Measurements from ENCODE around the gene PELI2. TPM values are rescaled to one million over a fixed set of nuclear protein-coding genes. Genes with fewer than 3 reads are reported as not detected.

Gene PELI2
- total RNA-seq, 1 donor from 2014 or later, result 44.0 TPM

GRCh38 chr14:56212521-56212920 lies 94.3 kb downstream of the PELI2 start:
- intact Hi-C loops (cut with DNase I), result no loop called here
- ATAC-seq (no peak), DNase-seq (ENCODE audit: low spot score) (no peak)

GRCh38 chr14:56213306-56213705 lies 95.1 kb downstream of the PELI2 start:
- intact Hi-C loops (cut with DNase I), result no loop called here
- DNase-seq (ENCODE audit: low spot score), result no peak
- no peak for ATAC-seq

GRCh38 chr14:56215180-56215579 lies 97.0 kb downstream of the PELI2 start:
- ATAC-seq (no peak), DNase-seq (ENCODE audit: low spot score) (no peak)
- intact Hi-C loops (cut with DNase I), result no loop called here

- intact Hi-C loops (cut with DNase I), result no loop called here
- DNase-seq (ENCODE audit: low spot score) (peak; percentile 82), ATAC-seq (no peak)
Observed at GRCh38 chr14:56216626-56217379, 98.6 kb downstream of the PELI2 start.

GRCh38 chr14:56217380-56218045 lies 99.3 kb downstream of the PELI2 start:
- ATAC-seq, result no peak
- intact Hi-C loops (cut with DNase I), result no loop called here

GRCh38 chr14:56219666-56220413 lies 101.6 kb downstream of the PELI2 start:
- DNase-seq (ENCODE audit: low spot score) (no peak), ATAC-seq (peak; percentile 60)
- intact Hi-C loops (cut with DNase I), result no loop called here

More at GRCh38 chr14:56217380-56218045, 99.3 kb downstream of the PELI2 start:
- no peak for DNase-seq (ENCODE audit: low spot score)

GRCh38 chr14:56221382-56222128 lies 103.3 kb downstream of the PELI2 start:
- no peak for DNase-seq (ENCODE audit: low spot score)
- intact Hi-C loops (cut with DNase I), result no loop called here
- peak; percentile 6 for ATAC-seq

- ATAC-seq (no peak), DNase-seq (ENCODE audit: low spot score) (no peak)
- intact Hi-C loops (cut with DNase I), result no loop called here
Observed at GRCh38 chr14:56224229-56224628, 106.0 kb downstream of the PELI2 start.

- DNase-seq (ENCODE audit: low spot score) (no peak), ATAC-seq (peak; percentile 39)
- intact Hi-C loops (cut with DNase I), result no loop called here
Observed at GRCh38 chr14:56224691-56225681, 106.8 kb downstream of the PELI2 start.

GRCh38 chr14:56235388-56235787 lies 117.2 kb downstream of the PELI2 start:
- intact Hi-C loops (cut with DNase I), result no loop called here
- DNase-seq (ENCODE audit: low spot score), result no peak
- no peak for ATAC-seq

- no peak for ATAC-seq
- intact Hi-C loops (cut with DNase I), result no loop called here
Observed at GRCh38 chr14:56237398-56237797, 119.2 kb downstream of the PELI2 start.

GRCh38 chr14:56241461-56241860 lies 123.2 kb downstream of the PELI2 start:
- ATAC-seq, result no peak
- DNase-seq (ENCODE audit: low spot score), result no peak
- intact Hi-C loops (cut with DNase I), result no loop called here

More at GRCh38 chr14:56237398-56237797, 119.2 kb downstream of the PELI2 start:
- DNase-seq (ENCODE audit: low spot score), result no peak

- DNase-seq (ENCODE audit: low spot score), result no peak
- no peak for ATAC-seq
- intact Hi-C loops (cut with DNase I), result no loop called here
Observed at GRCh38 chr14:56243110-56243509, 124.9 kb downstream of the PELI2 start.

GRCh38 chr14:56244138-56244789 lies 126.1 kb downstream of the PELI2 start:
- ATAC-seq, result no peak
- intact Hi-C loops (cut with DNase I), result no loop called here
- no peak for DNase-seq (ENCODE audit: low spot score)

- intact Hi-C loops (cut with DNase I), result no loop called here
- DNase-seq (ENCODE audit: low spot score) (no peak), ATAC-seq (no peak)
Observed at GRCh38 chr14:56247495-56248200, 129.4 kb downstream of the PELI2 start.

GRCh38 chr14:56248442-56248841 lies 130.2 kb downstream of the PELI2 start:
- no peak for DNase-seq (ENCODE audit: low spot score)
- intact Hi-C loops (cut with DNase I), result no loop called here

GRCh38 chr14:56261046-56261445 lies 142.8 kb downstream of the PELI2 start:
- DNase-seq (ENCODE audit: low spot score) (no peak), ATAC-seq (no peak)
- intact Hi-C loops (cut with DNase I), result no loop called here

More at GRCh38 chr14:56248442-56248841, 130.2 kb downstream of the PELI2 start:
- ATAC-seq, result no peak

Data from sciatic nerve (tissue), 2 donors.